C4-2B (cell line): ENCODE measurements around the gene MS4A14.

Experiments used
- H3K27ac ChIP-seq: fragments of 450-650 bp; 2 replicates; pipeline ENCODE4 v1.5.1; 2017
- ZFX ChIP-seq: fragments of 450-650 bp; IDR thresholded peaks from 2 replicates; pipeline ENCODE4 v1.6.1; 2017
- TF ChIP-seq, protein P1 (sequence below): fragments of 450-650 bp; conservative IDR thresholded peaks from 2 replicates; pipeline ENCODE4 v1.5.1; 2017; ENCODE audit warnings: mild to moderate bottlenecking

The MS4A14 gene

DNA sequence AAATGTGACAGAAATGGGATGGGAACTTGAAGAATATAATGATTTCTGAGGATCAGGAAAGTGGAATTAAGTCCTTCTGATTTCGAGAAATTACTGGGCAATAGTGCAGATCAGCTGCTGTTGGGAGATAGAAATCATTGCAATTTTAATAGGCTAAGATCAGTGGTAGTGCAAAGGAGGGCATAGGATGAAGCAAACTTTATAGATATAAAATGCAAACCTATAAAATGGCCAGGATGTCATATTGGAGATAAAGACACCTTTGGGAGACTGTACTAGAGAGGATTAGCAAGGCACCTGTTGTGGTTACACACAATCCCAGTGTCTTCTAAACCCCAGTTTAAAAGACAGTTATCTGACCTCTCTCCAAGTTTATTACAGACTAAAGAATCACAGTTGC is 24.4 kb upstream of the MS4A14 start:
- TF ChIP-seq ZFX: no peak
- TF ChIP-seq, protein P1, sequence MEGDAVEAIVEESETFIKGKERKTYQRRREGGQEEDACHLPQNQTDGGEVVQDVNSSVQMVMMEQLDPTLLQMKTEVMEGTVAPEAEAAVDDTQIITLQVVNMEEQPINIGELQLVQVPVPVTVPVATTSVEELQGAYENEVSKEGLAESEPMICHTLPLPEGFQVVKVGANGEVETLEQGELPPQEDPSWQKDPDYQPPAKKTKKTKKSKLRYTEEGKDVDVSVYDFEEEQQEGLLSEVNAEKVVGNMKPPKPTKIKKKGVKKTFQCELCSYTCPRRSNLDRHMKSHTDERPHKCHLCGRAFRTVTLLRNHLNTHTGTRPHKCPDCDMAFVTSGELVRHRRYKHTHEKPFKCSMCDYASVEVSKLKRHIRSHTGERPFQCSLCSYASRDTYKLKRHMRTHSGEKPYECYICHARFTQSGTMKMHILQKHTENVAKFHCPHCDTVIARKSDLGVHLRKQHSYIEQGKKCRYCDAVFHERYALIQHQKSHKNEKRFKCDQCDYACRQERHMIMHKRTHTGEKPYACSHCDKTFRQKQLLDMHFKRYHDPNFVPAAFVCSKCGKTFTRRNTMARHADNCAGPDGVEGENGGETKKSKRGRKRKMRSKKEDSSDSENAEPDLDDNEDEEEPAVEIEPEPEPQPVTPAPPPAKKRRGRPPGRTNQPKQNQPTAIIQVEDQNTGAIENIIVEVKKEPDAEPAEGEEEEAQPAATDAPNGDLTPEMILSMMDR: no peak
- 0 out of 2 replicates have a peak overlapping the region, but pooled peaks have one; percentile 22 for H3K27ac ChIP-seq

DNA sequence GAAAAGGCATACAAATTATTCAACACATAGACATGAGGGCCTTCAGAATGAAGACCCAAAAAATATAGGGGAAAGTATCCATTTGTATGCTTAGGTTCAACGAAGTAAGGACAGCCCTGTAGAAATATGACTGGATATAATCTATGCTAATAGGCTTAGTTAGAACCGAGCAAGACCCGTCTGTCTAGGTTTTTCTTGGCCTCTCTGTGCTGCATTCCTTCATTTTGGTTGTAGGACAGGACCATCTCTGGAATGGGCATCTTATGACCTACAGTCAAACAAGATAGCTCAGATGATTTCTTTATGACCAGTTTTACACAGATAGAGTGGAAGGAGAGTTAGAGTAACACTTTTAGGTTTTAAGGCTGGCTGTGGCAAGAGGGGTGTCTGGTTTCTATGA is 23.5 kb upstream of the MS4A14 start:
- TF ChIP-seq, protein P1: no peak
- no peak for TF ChIP-seq ZFX
- H3K27ac ChIP-seq: no peak overlapping the region

DNA sequence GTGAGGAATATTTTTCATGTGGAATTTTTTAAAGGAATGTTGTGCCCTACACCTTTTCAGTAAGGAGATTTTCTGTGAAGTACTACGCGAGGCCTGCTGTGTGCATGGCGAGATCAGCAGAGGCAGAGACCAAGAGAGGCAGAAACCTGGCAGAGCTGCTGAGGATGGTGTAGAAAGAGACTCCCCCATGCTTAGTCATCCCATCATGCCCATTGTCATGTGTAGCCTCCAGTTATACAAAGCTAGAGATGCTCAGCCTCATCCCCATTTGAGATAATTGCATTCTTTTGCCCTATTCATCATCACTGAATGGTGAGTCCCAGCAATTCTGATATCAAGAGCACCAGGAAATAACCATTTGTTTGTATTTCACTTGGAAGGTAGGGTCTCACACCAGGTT is 20.9 kb upstream of the MS4A14 start:
- H3K27ac ChIP-seq: no peak overlapping the region
- TF ChIP-seq, protein P1: no peak
- no peak for TF ChIP-seq ZFX

DNA sequence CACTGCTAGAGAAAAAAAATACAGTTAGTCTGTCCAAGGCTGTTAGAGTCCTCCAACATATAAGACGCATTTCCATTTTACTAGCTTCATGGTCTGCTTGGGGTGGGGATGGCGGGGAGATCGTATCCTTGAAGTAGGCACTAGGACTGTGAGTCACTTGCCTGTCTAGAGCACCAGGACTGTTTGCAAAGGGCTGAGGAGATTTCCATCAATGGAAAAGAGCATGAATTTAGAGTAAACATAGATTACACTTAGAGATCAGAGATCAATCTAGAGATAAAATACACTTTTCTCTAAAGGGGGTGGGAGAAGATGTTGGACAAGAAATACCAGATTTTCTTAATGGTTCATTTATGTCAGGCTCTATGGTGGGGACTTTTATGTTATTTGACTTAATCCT is 19.7 kb upstream of the MS4A14 start:
- TF ChIP-seq ZFX: no peak
- TF ChIP-seq, protein P1: no peak
- peak overlapping the region; percentile 40; the same call in 1 of the 2 replicates for H3K27ac ChIP-seq

DNA sequence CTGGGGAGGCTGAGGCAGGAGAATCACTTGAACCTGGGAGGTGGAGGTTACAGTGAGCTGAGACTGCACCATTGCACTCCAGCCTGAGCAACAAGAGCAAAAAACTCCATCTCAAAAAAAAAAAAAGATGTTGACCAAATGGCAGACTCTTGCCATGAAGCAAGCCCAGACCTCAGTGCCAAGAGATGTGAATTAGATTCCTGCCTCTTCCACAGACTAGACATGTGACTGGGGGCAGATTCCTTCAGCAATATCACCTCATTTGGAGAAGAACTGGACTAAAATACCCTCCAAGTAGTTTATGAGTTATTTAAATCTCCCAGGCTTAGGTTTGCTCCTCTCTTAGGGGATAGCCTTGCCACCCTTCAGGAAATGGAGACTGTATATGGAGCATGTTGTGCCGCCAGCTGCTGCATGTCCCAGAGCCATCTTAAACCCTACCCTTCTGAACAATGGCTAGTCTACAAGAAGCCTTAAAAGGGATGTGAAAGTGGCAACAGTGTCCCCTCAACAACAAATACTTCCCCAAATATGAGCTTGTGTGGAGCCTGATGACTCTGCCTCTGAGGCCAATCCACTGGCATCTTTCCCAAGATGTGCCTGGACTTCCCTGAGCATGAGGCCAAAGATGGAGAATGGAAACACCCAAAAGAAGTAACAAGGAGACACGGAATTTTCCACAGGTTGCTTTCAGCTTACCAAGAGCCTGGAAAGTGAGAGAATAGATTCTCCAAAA is 18.7 kb upstream of the MS4A14 start:
- H3K27ac ChIP-seq: peak overlapping the region; percentile 45; the same call in 1 of the 2 replicates

DNA sequence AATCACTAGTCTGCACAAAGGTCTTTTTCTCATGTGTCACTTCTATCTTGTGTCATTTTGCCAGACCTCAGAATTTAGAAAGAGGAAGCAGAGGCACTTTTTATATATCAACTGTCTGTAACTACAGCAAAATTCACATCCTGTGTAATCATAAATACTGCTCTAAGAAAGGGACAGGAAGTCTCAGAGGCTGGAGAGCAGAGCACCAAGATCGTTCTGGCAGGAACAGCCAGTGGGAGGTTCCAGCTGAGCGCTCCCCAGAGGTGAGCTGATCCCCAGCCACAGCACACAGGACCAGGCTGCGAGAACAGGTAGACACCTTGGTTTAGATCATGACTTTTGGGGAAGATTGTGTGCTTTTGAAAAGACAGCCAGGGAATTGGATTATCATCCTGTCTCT is 17.9 kb upstream of the MS4A14 start, which contains the start of gene MS4A7:
Gene MS4A7, plus strand, starts transcription at position 179 of the 400 bp plus-strand sequence. CDS start 4,610 bp downstream, outside the sequence.
- H3K27ac ChIP-seq: peak within 1 kb of the TSS; percentile 45; the same call in 1 of the 2 replicates
- no peak for TF ChIP-seq ZFX
- TF ChIP-seq, protein P1: no peak

More for the DNA sequence above, 18.7 kb upstream of the MS4A14 start:
- TF ChIP-seq, protein P1: no peak
- no peak for TF ChIP-seq ZFX

DNA sequence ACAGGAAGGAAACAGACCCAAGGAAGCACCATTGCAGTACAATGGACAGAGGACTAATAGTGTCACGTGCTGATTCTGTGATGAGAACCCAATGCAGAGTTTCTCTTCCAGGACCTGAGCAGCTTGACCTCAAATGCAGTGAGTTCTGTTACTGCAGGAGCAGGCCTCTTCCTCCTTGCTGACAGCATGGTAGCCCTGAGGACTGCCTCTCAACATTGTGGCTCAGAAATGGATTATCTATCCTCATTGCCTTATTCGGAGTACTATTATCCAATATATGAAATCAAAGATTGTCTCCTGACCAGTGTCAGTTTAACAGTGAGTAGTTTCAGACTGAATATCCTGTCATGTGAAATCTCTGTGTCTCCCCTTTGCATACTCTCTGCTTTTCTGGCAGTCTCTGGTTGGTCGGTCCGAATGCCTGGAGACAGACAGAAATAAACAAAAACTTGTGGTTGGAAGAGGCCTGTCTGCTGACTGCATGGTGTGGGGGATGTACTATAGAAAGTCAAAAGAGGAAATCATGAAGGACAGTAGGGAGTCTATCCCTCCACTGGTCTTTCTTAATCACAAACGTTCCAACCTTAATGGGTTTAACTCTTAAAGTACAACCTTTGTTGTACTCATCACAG is 6.9 kb upstream of the MS4A14 start:
- no peak overlapping the region for H3K27ac ChIP-seq
- TF ChIP-seq, protein P1: no peak
- TF ChIP-seq ZFX: no peak
